Upper lobe of left lung (tissue), 6 donors: ENCODE results near the gene NR2C2. TPM values are rescaled to one million over a fixed set of nuclear protein-coding genes. Genes with fewer than 3 reads are reported as not detected.

Experiments
- ATAC-seq, 2 donors: fragments of 200-7000 bp; cut with Tn5 transposase; one replicate each; pipeline ENCODE4 v1.9.1; 2022; ENCODE audit warnings: mild to moderate bottlenecking in 2 of 2, moderate library complexity in 2 of 2; ENCODE audit not compliant: low FRiP score in 2 of 2
- DNase-seq, 2 donors: peaks; one replicate each; pipeline ENCODE4 v3.0.0-alpha.2; 2019 to 2020
- H3K27ac ChIP-seq, 4 donors: fragments of 200-600 bp; sonication (generic); one replicate each; pipeline ENCODE4 v1.5.1; 2016 to 2019
- H3K27me3 ChIP-seq, 4 donors: fragments of 200-600 bp; sonication (generic); one replicate each; pipeline ENCODE4 v1.5.1; 2017 to 2019
- H3K36me3 ChIP-seq, 4 donors: fragments of 200-600 bp; sonication (generic); one replicate each; pipeline ENCODE4 v1.5.1; 2016 to 2019
- H3K4me1 ChIP-seq, 4 donors: fragments of 200-600 bp; sonication (generic); one replicate each; pipeline ENCODE4 v1.5.1; 2018 to 2019
- H3K4me3 ChIP-seq, 4 donors: fragments of 200-600 bp; sonication (generic); one replicate each; pipeline ENCODE4 v1.5.1; 2017 to 2019; ENCODE audit warnings: mild to moderate bottlenecking in 2 of 4, moderate library complexity in 1 of 4
- H3K9me3 ChIP-seq, 4 donors: fragments of 200-600 bp; sonication (generic); one replicate each; pipeline ENCODE4 v1.5.1; 2018 to 2019
- EP300 ChIP-seq, 4 donors: sonication (generic); formaldehyde crosslinking; IDR thresholded peaks; one replicate each; pipeline ENCODE4 v1.5.1; 2017; ENCODE audit warnings: antibody characterized with exemption in 4 of 4, control low read depth in 2 of 4
- POLR2A ChIP-seq, 4 donors: fragments of 450-650 bp; IDR thresholded peaks; one replicate each; pipeline ENCODE4 v1.5.1; 2016 to 2017; ENCODE audit warnings: antibody characterized with exemption in 4 of 4, mild to moderate bottlenecking in 2 of 4
- POLR2AphosphoS5 ChIP-seq, 2 donors: sonication (generic); formaldehyde crosslinking; IDR thresholded peaks; one replicate each; pipeline ENCODE4 v1.5.1; 2017; ENCODE audit warnings: antibody characterized with exemption in 2 of 2
- WGBS, 2 donors: methylation state at CpG; one replicate each; pipeline ENCODE4 v1.1.5; 2017 to 2018; 5-methylcytosine and 5-hydroxymethylcytosine counted together
- total RNA-seq, 6 donors: library from RNA; depleted of rRNA in 4 of 6; stranded (reverse); fragments of >200 nt in 4 of 6; gene quantifications; one replicate each; pipeline versions ENCODE4 v1.1.0 to v1.2.1, GENCODE V29; 2016 to 2021
- TF ChIP-seq, protein P1 (sequence below), 6 experiments: fragments of 450-650 bp in 4 of 6; fragments of 200-600 bp in 2 of 6; sonication (generic) in 2 of 6; IDR thresholded peaks; one replicate each; pipeline ENCODE4 v1.5.1; 2016 to 2019; ENCODE audit warnings: antibody characterized with exemption in 6 of 6
- donor health status: DM: no; HTN: no; CAD: no; lungs with moderate emphysema.
- donor health status: DM: no; HTN: yes; CAD: no; lungs with severe emphysema.

Gene NR2C2
- total RNA-seq, 6 donors from 2014 or later = 24.9 to 54.0 (median 46.6) TPM

DNA sequence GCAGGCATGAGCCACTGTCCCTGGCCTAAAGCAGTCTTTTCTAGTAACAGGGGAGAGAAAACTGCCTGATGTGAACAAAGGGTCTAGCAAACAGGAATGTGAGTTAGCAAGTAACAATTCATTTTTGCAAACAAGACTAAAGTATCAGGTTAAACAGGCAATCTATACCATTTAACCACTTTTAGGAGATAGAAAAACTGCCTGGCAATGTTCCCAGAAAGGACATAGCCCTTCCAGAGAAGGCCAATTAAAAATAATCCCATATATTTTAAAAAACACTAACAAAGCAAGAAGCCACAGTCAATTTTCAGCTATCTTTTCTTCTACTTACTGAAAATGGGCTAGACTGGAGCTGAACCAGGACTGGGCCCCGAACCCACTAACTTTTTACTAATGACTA is 145.3 kb downstream of the NR2C2 start:
- ATAC-seq (no peak), DNase-seq (no peak)
- Histone ChIP-seq H3K4me3 (no peak overlapping the region), H3K4me1 (peaks cover 5 to 23% (median 13%) of the 10 kb centered on the region in 4 donors), H3K9me3 (no peaks in the 10 kb centered on the region), H3K36me3 (peaks cover 19 to 73% (median 39%) of the 10 kb centered on the region in 4 donors), H3K27ac (no peak overlapping the region), H3K27me3 (no peaks in the 10 kb centered on the region)
- whole genome bisulfite sequencing, 2 donors = 96 to 97% methylated on average over 1 of the region's 1 CpG
- TF ChIP-seq EP300 (IDR thresholded peaks at IDR 0.05) (no peak), POLR2A (IDR thresholded peaks at IDR 0.05) (no peak), POLR2AphosphoS5 (IDR thresholded peaks at IDR 0.05) (no peak)
- TF ChIP-seq, protein P1, sequence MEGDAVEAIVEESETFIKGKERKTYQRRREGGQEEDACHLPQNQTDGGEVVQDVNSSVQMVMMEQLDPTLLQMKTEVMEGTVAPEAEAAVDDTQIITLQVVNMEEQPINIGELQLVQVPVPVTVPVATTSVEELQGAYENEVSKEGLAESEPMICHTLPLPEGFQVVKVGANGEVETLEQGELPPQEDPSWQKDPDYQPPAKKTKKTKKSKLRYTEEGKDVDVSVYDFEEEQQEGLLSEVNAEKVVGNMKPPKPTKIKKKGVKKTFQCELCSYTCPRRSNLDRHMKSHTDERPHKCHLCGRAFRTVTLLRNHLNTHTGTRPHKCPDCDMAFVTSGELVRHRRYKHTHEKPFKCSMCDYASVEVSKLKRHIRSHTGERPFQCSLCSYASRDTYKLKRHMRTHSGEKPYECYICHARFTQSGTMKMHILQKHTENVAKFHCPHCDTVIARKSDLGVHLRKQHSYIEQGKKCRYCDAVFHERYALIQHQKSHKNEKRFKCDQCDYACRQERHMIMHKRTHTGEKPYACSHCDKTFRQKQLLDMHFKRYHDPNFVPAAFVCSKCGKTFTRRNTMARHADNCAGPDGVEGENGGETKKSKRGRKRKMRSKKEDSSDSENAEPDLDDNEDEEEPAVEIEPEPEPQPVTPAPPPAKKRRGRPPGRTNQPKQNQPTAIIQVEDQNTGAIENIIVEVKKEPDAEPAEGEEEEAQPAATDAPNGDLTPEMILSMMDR (IDR thresholded peaks at IDR 0.05) = no peak

GRCh38 chr3:15094187-15094875 is 146.9 kb downstream of the NR2C2 start:
- no peaks in the 10 kb centered on the region for H3K9me3 ChIP-seq
- no peaks in the 10 kb centered on the region for H3K27me3 ChIP-seq
- no peak overlapping the region for H3K27ac ChIP-seq
- DNase-seq (no peak), ATAC-seq (no peak)
- peaks cover 9 to 28% (median 19%) of the 10 kb centered on the region in 4 donors for H3K4me1 ChIP-seq
- WGBS, 2 donors = 79 to 87% methylated on average over 5 of the region's 5 CpGs
- peaks cover 19 to 58% (median 32%) of the 10 kb centered on the region in 4 donors for H3K36me3 ChIP-seq
- H3K4me3 ChIP-seq = no peak overlapping the region
- TF ChIP-seq, protein P1 (IDR thresholded peaks at IDR 0.05) = no peak
- TF ChIP-seq POLR2A (IDR thresholded peaks at IDR 0.05) = no peak
- no peak for TF ChIP-seq EP300 (IDR thresholded peaks at IDR 0.05)
- TF ChIP-seq POLR2AphosphoS5 (IDR thresholded peaks at IDR 0.05) = no peak

DNA sequence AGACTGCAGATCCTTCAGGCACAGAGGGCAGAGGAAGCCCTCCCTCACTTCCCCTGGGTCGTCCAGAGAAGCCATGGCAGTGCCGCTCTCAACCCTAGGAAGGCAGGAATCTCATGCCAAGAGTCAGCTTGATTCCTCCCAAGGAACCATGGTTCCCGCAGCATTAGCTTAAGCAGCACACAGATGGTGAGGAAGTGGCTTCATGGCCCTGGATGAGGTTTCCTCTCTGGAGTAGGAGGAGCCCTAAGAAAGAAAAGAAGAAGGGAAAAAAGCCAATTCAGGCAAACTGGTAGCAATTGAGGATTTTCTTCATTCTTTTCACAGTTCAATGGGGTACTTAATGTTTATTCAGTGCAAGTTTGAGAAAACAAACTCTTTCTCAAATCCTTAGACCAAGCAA is 148.7 kb downstream of the NR2C2 start:
- Histone ChIP-seq H3K36me3 (peaks cover 12 to 42% (median 26%) of the 10 kb centered on the region in 4 donors), H3K27ac (peak overlapping the region in 3 of 4 donors; percentile 19 to 57 (median 32)), H3K9me3 (no peaks in the 10 kb centered on the region), H3K27me3 (no peaks in the 10 kb centered on the region), H3K4me3 (no peak overlapping the region), H3K4me1 (peaks cover 13 to 34% (median 25%) of the 10 kb centered on the region in 4 donors)
- no peak for TF ChIP-seq POLR2A (IDR thresholded peaks at IDR 0.05)
- TF ChIP-seq POLR2AphosphoS5 (IDR thresholded peaks at IDR 0.05) = no peak
- no peak for TF ChIP-seq EP300 (IDR thresholded peaks at IDR 0.05)
- TF ChIP-seq, protein P1 (IDR thresholded peaks at IDR 0.05) = no peak
- ATAC-seq (no peak), DNase-seq (no peak)
- 50 to 61% methylated on average over 3 of the region's 3 CpGs for WGBS, 2 donors

GRCh38 chr3:15097891-15098290 is 150.5 kb downstream of the NR2C2 start:
- TF ChIP-seq, protein P1 (IDR thresholded peaks at IDR 0.05) = no peak
- TF ChIP-seq POLR2AphosphoS5 (IDR thresholded peaks at IDR 0.05) = no peak
- TF ChIP-seq EP300 (IDR thresholded peaks at IDR 0.05) = no peak
- TF ChIP-seq POLR2A (IDR thresholded peaks at IDR 0.05) = no peak
- peak overlapping the region; percentile 22 to 90 (median 60) for H3K27ac ChIP-seq
- no peak for DNase-seq
- WGBS, 2 donors = 43 to 44% methylated on average over 6 of the region's 6 CpGs
- no peak for ATAC-seq
- peak overlapping the region; percentile 16 to 97 (median 89) for H3K4me3 ChIP-seq
- H3K27me3 ChIP-seq = no peaks in the 10 kb centered on the region
- peaks cover 16 to 43% (median 37%) of the 10 kb centered on the region in 4 donors for H3K4me1 ChIP-seq
- peaks cover 12 to 28% (median 22%) of the 10 kb centered on the region in 4 donors for H3K36me3 ChIP-seq
- no peaks in the 10 kb centered on the region for H3K9me3 ChIP-seq

Other genes with a start within 250 kb of the NR2C2 start
- gene FGD5, start 128.6 kb upstream of the NR2C2 start, total RNA-seq = 10 to 100 TPM; 26.8 to 90.4 (median 57.2) TPM
- 100 to 1,000 TPM in 2 of 6 donors, 10 to 100 TPM in 4; 39.8 to 149 (median 56.9) TPM for gene MRPS25, start 117.7 kb downstream of the NR2C2 start, total RNA-seq
- 10 to 100 TPM; 24.5 to 72.3 (median 29.0) TPM for gene RBSN, start 151.6 kb downstream of the NR2C2 start, total RNA-seq